CD4-positive, alpha-beta T cell treated with Interleukin-15 for 1 hour (primary cell): ENCODE results near the gene HDAC10.

Source experiments
- DNase-seq: peaks from one replicate; pipeline ENCODE4 v3.0.0-alpha.2; 2020

HDAC10 gene

DNA sequence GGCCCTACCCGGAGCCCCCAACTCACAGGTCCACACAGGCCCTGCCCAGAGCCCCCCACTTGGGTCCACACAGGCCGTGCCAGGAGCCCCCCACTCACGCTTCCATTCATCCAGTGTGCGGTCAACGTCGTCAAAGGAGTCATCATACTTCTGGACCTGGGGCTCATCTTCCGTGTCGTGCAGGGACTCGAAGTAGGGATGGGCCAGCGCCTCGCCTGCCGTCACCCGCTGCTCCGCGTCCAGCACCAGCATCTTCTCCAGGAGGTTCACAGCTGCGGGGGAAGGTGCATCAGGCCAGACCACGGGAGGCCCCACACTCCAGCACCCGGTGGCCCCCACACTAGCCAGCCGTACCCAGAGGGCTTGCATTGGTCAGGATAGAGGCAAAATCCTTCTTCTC lies 4.0 kb upstream of the HDAC10 start:
- no peak for DNase-seq

DNA sequence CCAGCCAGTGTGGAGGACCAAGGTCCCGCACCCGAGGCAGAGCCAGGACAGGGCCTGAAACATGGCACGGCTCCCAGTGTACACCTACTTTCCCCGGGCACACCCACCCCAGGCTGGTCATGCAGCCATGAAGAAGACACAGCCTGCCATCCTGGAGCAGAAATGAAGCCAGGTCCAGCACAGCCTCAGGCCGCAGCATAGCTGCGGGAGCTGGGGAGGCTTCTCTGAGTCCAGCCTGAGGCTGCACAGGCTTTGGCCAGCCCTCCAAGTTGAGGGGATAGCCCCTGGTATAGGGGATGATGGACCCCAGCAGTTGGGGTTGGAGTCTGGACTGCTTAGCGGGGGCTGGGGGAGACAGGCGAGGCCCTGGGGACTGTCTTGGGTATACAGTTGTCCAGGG lies 2.9 kb upstream of the HDAC10 start:
- no peak for DNase-seq

DNA sequence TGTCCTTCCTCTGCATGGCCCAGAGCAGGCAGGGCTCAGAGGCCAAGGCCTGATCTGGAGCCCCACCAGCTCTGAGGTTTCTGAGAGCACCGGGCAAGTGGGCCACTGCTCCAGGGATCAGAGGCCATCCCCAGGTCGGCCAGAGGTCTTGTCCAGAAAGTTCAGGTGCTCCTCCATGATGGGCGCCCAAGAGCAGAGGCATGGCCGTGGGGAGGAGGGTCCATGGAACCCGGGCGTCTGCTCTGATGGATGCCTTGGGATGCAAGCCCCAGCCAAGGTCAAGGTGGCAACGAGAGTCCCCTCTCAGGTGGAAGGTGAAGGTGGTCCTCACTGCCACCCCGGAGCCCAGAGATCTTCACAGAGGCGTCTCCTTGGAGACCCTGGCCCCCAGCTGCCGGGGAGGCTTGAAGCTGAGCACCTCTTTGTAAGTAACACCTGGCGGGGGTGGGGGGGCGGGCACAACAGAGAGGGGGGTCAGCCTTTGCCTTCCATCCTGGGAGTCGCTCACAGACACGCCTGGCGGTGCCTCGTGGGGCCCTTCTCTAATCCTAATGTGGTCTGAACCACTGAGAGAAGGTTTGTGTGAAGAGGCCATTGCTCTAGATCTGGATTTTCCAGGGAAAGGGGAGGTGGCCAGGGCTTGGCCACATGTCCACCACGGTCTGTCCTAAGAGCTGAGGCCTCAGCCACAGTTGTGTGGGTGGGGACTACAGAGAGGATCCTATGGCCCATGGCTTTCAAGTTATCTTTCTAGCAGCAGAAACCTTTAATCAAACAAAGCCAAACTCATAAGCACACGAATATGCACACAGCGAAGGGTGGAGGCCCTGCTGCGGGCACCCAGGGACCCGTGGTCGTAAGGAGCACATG lies 2.2 kb upstream of the HDAC10 start:
- DNase-seq, result no peak

DNA sequence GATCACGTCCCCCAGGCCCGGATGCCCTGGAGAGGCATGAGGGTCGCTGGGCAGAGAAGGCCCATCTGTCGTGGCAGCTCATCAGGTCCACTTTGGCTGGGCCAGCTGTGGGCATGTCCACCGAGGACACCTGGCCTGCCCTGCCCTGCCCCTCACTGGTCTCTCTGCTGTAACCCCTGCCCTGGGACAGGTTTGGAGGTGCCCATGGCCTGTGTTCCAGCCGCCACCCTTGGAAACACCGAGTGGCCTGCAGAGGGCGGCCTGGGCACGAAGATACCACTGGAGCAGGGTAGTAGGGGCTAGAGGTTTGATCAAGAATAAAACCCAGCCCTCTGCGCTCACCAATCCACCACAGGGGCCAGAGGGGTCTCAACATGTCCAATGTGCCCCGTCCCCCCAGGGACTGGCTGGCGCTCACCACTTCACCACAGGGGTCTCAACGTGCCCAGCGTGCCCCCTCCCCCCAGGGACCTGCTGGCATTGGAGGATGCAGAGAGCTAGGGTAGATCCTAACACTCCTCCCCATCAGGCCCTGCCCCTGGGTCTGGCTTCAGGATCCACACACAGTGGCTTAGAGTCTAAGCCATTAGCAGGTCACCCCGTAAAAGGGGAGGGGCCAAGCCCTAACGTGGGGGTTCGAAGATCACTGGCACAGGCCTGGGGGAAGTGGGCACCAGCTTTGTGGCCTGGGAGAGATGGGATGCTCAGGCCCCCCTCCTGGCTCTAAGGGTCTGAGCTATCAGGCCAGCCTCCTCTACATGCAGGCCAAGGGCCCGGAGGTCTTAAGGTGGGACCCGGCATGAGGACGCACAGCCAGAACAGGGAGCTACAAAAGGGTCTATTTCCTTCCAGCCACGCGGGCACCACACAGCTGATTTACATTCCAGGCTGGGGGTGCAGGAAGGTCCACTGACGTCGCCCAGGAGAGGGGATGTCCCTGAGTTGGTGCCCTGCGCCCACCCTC lies 1.3 kb upstream of the HDAC10 start:
- DNase-seq, result peak; percentile 72

DNA sequence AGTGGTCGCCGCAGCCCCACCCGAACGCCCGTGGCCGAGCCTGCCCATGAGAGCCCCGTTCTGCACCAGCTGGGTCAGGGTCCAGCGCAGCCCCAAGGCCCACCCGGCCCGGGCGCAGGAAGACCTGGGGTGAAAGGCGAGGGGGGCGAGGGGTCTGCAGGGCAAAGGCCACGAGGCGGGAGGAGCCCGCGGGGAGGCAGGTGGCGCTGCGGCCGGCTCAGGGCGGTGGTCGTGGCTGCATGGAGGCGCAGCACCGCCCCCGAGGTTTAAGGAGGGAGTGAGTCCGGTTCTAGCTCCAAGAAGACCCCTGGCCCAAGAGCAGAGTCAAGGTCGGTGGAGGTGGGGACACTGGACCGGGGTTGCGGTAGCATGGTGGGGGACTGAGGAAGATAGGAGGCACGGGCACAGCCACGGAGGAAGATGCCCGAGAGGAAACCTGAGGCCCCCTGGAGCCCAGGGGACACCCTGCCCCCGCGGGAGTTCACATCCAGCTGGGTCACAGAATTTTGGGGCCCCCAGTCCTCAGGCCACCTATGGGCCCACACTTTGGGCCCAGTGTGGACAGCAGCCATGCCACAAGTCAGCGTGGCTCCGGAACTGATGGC lies 514 bp upstream of the HDAC10 start:
- DNase-seq, result no peak

DNA sequence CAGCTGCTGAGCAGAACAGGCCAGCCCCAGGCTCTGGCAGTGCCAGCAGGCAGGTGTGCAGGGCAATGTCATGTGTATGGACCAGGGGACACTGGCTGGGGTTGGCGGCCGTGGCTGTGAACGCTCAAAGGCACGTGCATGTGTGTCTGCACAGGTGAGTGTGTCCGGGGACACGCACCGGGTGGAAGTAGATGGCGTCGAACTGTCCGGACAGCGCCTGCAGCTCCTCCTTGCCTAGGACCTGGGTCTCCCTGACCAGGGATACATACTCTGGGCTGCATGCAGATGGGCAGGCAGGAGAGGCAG lies 863 bp downstream of the HDAC10 start:
- DNase-seq, result no peak

DNA sequence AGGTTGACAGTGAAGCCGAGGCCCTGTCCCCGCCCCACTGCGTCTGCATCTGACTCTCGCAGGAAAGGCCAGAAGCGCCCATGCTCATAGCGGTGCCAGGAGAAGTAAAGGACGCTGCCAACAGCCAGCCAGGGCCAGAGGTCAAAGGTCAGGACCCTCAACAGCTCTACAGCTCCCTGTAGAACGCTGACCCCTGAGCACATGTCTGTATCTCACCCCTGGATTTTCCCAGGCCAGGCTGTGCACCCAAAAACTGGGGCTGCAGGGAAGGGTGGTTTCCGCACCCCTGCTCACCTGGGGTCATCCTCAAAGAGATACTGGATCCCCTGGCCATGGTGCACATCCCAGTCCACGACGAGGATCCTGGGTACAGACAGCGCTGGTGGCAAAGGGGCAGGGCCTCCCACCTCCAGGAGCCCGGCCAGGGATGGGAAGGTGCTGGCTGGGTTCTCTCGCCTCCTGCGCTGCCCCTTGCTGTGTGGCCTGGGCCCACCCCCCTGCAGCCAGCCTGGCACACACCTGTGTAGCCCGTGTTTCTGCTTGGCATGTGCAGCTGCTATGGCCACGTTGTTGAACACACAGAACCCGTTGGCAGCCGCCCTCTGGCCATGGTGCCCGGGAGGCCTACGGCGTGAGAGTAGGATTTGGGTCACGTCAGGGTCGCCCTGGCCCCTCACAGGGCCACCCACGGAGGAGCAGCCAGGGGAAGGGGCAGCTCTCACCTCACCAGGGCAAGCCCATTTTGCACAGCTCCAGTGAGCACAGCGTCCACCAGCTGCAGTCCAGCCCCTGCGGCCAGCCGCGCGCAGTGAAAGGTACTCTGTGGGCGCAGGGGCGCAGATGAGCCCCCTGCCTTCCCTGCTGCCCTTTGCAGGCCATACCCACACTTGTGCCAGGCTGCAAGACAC lies 1.5 kb downstream of the HDAC10 start:
- DNase-seq, result no peak

DNA sequence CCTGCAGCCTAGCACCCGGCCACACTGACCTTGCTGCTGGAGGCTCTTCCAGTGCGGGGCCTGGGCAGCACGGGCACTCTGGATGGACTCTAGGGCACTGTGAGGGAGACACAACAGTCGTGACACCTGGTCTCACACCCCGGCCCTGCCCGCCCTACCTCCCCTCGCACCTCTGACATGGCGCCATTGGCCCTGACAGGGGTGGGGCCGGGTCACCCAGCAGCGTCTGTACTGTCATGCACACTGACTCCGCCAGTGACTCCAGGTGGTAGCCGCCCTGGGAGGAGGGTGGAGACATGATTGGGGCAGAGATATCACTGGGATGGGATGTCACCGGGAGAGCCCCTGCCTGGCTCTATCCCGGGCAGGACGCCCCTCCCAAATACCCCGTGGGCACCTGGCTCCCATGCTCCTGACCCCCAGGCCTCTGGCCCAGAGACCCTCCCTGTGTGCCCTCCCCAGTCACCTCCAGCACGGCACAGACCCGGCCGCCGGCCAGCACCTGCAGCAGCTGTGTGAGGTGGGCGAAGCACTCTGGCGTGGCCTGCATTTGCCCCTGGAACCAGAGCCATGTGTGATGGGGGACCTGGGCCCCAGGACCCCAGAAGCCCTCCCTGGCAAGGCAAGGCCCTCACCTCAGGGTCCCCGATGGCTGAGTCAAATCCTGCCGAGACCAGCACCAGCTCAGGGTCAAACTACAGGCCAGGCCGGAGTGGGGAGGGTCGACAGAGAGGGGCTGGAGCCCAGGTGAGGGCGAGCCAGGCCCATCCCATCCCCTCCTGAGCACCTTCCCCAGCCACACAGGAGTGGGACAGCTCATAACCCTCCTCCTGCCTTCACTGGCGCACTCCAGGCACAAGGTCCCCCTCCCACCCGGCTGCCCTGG lies 2.6 kb downstream of the HDAC10 start:
- DNase-seq, result no peak

DNA sequence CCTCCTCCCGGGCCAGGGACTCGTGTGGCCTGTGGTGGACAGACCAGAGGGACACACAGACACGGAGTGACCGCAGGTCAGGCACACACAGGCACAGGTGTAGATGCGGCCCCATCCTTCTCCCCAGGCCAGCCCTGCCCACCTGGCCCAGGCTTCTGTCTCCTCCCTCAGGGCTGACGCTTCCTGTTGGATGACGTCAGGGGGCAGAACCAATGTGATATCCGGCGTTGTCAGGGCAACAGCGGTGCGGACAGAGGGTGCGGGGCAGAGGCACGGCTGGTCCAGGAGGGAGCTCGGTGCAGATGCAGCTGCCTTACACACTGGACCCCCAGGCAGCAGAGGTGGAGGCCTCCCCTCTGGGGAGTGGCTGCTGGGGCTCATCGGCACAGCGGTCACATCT lies 3.3 kb downstream of the HDAC10 start:
- peak; percentile 79 for DNase-seq

DNA sequence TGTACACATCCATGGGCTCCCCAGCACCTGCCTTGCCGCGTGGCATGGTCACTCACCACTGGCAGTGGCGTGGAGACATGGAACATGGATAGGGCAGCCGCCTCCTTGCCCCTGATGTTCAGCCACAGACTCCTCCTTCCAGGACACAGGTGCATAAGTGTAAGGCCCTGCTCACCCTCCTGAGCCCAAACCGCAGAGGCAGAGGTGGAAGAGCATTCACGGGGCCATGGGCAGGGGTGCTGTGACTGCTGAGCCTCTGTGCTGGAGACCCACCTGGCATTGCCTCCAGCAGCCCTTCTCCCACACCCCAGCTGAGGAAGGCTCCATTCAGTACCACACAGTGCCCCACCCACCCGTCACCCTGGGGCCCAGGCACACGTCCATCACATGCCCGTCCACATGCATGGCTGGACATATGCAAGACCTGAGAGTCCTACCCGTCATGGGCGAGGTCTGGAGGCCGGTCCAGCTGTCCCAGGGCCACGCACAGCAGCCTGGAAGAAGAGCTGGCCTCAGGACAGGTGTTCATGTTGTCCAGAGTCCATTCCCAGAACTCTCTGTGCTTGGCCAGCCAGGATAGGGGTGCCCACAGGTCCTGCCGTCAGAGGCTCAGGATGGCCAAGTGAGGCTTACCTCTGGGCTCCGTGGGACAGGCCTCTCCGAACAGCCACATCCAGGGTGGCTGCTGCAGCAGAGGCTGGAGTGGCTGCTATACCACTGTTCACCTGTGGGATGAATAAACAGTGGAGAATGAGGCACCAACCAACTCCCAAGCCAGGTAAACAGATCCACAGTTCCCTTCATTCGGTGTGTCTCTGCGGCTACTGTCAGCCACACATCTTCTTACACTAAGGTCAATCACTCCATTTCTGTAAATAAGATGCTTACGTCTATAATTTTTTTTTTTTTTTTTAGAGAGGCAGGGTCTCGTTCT lies 4.6 kb downstream of the HDAC10 start:
- DNase-seq, result no peak

DNA sequence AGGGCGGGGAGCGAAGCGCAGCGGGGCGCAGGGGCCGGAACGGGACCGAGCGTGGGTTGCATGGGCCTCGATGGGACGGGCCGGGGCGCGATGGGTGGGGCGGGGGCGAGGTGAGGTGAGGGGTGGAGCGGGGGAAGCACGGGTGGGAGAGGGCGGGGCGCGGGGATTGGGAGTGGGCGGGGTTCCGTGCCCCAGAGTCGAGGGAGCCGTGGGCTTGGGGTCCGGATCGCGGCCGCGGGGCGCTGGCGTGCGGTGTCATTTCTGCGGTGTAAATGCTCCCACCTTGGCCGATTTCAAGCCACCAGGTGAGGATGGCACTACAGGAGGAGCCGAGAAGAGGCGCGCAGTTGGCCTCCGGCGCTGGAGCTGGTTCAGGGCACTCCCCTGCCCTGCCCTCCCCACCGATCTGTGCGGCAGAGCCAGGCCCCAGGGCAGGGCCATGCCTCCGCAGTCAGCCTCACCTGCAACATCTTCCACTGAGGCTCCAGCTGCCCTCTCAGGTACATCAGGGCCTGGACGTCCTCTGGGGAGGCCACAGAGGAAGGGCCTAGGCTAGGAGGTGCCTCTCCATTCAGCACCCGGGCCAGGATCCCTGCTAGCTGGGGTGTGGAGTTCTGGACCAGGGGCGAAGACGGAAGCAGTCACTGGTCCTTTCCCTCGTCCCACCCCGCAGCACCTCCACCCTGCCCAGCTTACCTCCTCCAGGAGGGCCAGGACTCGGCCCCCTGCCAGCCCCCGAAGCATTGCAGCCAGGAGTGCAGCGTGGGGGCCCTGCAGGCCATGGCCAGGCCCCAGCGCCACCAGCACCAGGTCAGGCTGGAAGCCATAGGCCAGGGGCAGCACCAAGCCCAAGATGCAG lies 5.6 kb downstream of the HDAC10 start:
- no peak for DNase-seq

DNA sequence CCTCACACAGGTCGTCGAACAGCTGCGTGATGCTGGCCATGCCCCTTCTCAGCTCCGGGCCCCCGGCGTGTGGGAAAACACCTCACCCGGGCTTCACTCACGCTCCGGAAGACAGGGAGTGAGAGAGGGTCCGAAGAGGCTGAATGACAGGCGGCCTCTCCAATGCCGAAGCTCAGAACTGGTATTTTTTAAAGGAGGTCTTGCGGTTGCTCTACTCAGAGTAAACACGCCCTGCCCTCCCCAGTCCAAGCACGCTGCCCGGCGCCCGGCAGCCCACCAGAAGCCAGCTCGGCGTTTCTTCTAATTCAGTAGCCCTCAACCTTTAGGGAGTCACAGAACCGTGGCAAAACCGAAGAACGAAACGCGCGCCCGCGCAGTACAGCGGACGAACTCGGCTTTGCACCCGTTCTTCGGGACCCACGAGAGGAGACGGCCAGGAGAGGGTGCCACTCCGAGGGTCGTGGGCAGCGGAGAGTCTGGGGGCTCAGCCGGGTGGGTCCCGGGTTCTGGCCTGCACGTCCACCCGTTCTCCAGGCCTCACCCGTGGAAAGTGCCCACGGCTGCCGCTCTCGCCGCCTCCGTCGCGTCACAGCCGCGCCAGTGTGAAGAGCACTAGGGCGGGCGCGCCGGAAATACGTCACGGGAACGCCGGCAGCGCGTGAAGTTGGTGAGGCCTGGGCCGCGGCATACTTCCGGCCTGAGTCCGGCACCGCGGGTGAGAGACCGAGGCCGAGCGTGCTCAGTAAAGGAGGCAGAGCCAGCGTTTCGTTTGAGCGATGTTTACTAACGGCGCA lies 6.4 kb downstream of the HDAC10 start, which contains the start of gene TUBGCP6:
TUBGCP6 (minus strand) TSS at position 604 of the 794 bp plus-strand sequence; CDS start at position 40, 564 bp downstream.
- peak; percentile 90 for DNase-seq

DNA sequence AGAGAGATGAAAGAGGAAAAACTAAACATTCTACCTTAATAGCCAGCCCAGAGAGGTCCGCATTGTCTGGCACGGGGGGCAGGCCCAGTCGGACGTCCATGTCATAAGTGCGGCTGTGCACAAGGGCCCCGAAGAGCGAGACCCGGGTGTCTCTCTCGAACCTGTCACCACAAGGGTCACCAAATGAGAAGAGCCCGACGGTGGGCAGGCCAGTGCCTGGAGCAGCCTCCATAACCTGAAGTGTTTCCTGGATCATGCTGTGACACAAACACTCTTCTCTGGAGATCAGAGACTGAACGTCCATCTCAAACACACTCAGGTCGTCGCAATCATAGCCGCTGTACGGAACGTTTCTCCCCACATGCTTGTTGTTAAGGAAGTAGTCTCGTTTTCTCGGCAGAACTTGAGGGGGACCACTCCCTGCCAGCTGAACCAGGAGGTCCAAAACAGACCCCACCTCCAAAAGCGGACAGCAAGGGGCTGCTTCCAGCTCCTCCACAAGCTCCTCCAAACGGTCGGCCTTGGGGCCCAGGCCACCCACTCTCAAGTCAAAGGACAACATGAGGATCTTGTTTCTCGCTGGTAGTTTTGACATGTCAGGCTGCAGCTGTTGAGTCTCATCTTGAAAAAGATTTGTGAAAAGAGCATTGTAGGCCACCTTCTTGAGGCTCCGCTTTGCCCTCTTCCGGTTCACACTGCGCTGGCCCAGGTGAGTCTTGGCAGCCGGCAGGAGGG lies 7.2 kb downstream of the HDAC10 start:
- DNase-seq, result no peak

DNA sequence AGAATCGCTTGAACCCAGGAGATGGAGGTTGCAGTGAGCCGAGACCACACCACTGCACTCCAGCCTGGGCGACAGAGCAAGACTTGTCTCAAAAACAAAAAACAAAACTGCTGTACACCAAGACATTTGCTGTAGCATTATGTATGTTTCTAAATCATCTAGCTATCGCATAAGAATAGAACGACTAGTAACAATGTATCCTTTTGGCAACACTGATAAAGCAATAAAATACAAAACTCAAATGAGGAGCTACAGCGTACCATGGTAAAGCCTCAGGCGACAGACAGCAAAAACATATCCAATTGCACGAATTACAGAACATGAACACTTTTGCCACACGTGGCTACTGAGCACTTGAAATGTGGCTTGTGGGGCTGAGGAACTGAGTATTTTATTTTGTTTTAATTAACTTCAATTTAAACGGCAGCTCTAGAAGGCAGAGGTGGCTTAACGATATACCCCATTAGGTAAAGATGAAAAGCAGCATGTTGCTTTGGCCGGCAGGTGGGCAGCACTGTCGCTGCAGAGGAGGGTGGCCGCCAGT lies 8.6 kb downstream of the HDAC10 start:
- no peak for DNase-seq

DNA sequence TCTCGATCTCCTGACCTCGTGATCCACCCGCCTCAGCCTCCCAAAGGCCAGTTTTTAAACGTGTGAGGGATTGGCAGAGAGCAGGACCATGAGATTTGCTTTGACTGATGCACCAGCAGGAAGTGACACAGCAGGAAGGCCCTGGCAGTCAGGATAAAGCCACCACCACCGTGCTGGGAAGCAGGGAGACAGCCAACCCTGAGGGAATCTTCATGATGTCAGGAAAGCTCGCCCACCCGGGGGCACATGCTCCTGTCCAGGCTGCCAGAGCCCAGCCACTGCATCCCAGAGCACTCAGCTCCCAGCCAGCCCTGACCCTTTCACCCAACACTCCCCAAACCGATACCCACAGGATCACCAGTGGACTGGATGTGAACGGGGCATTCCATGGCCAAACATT lies 12.3 kb downstream of the HDAC10 start:
- DNase-seq, result no peak

DNA sequence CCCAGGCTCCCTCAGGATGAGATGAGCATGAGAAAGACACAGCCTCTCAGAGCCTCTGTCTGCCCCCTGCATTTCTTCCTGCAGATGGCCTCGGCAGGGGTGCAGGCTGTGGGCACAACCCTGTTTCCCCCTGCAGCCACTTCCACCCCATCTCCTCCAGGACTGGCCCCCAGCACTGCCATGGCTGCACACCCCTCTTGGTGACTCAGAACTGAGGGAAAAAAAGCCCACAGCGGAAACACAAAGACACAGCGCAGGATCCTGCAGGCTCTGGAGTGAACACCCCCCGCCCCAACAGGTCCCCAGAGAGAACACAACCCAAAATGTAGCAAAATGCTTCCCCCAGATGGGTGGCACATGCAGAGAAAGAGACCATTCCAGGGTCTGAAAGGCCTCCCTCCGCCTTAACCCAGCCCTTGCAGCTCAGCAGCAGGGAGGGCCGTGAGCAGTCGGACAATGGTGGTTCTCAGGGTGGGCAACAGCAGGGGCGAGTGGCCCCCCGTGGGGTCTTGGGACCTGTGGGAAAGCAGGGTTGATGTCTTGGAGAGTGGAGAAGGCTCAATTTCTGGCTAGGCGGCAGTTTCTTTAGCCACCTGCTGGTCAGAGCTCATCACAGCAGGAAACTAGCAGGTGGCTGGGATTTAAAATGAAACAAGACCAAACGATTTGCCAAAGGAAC lies 14.2 kb downstream of the HDAC10 start:
- DNase-seq, result no peak

DNA sequence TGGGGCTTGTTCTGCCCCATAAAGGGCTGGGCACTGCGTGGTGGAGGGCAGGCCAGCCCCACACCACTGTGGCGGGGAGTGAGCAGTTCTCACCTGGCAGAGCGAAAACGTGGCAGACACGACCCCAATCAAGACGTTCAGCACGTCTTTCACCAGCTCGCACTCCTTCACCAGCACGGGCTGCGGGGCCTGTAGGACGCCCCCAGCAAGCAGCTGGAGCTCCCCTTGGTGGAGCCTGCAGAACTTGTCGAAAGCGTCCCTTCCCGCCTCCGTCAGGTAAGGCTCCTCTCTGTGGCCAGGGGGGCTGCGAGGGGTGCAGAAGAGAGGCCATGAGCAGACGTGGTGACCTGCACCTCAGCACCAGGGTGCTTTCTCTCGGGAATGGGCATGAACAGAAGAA lies 17.8 kb downstream of the HDAC10 start:
- no peak for DNase-seq
